Nucleus accumbens (tissue), 56 donors: Measurements from ENCODE around the gene MB.
A peak's percentile ranks its signal among the peaks of the same experiment; 100 is the strongest.

Source experiments
- DNase-seq, 56 donors: peaks; one replicate each; lab custom pipeline; 2025; lab: John Stamatoyannopoulos, UW

MB gene

GRCh38 chr22:35600476-35600875 lies 16.7 kb downstream of the MB start:
- no peak for DNase-seq

GRCh38 chr22:35599364-35599763 lies 17.8 kb downstream of the MB start:
- DNase-seq: no peak

GRCh38 chr22:35598396-35598710 lies 18.8 kb downstream of the MB start:
- DNase-seq: no peak

GRCh38 chr22:35597692-35598395 lies 19.3 kb downstream of the MB start:
- DNase-seq: no peak

- DNase-seq: peak in 2 of 56 donors; percentile 6 to 34
Observed at GRCh38 chr22:35596821-35597220, 20.3 kb downstream of the MB start.

GRCh38 chr22:35594686-35595085 lies 22.4 kb downstream of the MB start:
- DNase-seq: no peak

GRCh38 chr22:35593891-35594470 lies 23.1 kb downstream of the MB start:
- no peak for DNase-seq

- DNase-seq: no peak
Observed at GRCh38 chr22:35593071-35593890, 23.8 kb downstream of the MB start.

- no peak for DNase-seq
Observed at GRCh38 chr22:35592418-35592967, 24.6 kb downstream of the MB start.

- no peak for DNase-seq
Observed at GRCh38 chr22:35591714-35592417, 25.3 kb downstream of the MB start.

- DNase-seq: no peak
Observed at GRCh38 chr22:35590634-35591295, 26.4 kb downstream of the MB start.

GRCh38 chr22:35589756-35590093 lies 27.4 kb downstream of the MB start:
- no peak for DNase-seq

- DNase-seq: no peak
Observed at GRCh38 chr22:35589071-35589755, 27.9 kb downstream of the MB start.

- no peak for DNase-seq
Observed at GRCh38 chr22:35587896-35588295, 29.2 kb downstream of the MB start.

- peak in 14 of 56 donors; percentile 5 to 51 (median 27) for DNase-seq
Observed at GRCh38 chr22:35587447-35587870, 29.7 kb downstream of the MB start.

- no peak for DNase-seq
Observed at GRCh38 chr22:35586771-35587170, 30.4 kb downstream of the MB start.

- peak in 48 of 56 donors; percentile 11 to 72 (median 34) for DNase-seq
Observed at GRCh38 chr22:35582861-35583670, 34.1 kb downstream of the MB start.

GRCh38 chr22:35582218-35582860 lies 34.8 kb downstream of the MB start:
- DNase-seq: no peak
